ENCODE results near the gene MCEE. TPM values are rescaled to one million over a fixed set of nuclear protein-coding genes. Genes with fewer than 3 reads are reported as not detected.

MCEE gene
- total RNA-seq, 1 experiment from 2014 or later, result 15.8 TPM

DNA sequence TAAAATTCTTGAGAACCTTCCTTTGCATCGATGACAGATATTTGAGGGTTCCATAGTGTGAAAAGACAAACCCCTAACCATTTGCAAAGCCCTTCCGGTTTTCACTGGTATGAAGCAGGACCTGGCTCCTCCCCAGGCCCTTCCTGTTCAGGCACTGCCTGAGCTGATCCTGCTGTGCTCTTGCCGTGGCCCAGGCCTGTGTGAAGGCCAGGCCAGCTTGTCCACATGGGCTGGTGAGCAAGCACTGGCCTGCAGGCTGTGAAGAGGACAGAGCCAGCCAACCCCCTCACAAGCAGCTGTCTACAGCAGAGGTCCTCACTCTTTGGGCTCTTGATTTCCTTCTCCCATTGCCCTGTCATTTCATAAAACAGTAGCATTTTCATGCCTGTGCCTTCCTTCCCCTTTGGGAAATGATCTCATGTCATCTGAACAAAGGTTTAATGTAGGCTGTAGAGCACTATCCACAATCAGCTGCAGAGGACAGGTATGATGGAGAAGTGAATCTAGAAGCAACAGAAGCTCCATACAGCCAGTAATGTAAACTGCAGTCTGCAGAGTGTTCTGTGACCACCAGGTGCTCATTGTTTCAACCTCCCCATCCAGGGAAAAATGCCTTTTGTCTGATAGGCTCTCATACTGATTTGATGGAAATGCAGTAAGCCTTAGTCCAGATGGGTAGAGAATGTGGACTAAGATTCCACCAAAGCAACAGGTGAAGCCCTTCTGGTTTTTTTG lies 20.2 kb upstream of the MCEE start:
- ChIA-PET CTCF (interaction anchor here (0.5 kb wide), 1 partner anchor 161 kb away, joined by 3 read pairs; no protein-coding TSS in a partner anchor), POLR2A (ENCODE audit: unreplicated experiment) (interaction anchor here (0.7 kb wide), 1 partner anchor 31 kb away, joined by 3 read pairs; no protein-coding TSS in a partner anchor)
- H3K9me3 ChIP-seq (ENCODE audit: insufficient read depth, low read depth), result no peaks in the 10 kb centered on the region
- H3K4me2 ChIP-seq, result no peak overlapping the region
- intact Hi-C loops (cut with micrococcal nuclease; ENCODE audit: unreplicated experiment), result loop anchor here (10.0 kb wide), 1 partner anchor 285 kb away; no protein-coding TSS in a partner anchor
- peaks cover 4% of the 10 kb centered on the region; the same call in 1 of the 2 replicates for H3F3A ChIP-seq (ENCODE audit: insufficient read depth, low read depth)
- no TSS peak for BruUV-seq (replicated peaks)
- no peaks in the 10 kb centered on the region for H3K9me2 ChIP-seq (ENCODE audit: insufficient read depth)
- H3K27ac ChIP-seq, result no peak overlapping the region
- no peaks in the 10 kb centered on the region for H4K20me1 ChIP-seq (ENCODE audit: insufficient read depth)
- H3K36me3 ChIP-seq (ENCODE audit: low read depth), result peaks cover 29% of the 10 kb centered on the region
- H3K4me1 ChIP-seq (replicated peaks; ENCODE audit: insufficient read depth), result no peaks in the 10 kb centered on the region
- H3K79me2 ChIP-seq (ENCODE audit: low read depth), result no peaks in the 10 kb centered on the region
- TF ChIP-seq EZH2 (IDR thresholded peaks at IDR 0.05; ENCODE audit: low read depth), result no peak
- TF ChIP-seq, protein P1, sequence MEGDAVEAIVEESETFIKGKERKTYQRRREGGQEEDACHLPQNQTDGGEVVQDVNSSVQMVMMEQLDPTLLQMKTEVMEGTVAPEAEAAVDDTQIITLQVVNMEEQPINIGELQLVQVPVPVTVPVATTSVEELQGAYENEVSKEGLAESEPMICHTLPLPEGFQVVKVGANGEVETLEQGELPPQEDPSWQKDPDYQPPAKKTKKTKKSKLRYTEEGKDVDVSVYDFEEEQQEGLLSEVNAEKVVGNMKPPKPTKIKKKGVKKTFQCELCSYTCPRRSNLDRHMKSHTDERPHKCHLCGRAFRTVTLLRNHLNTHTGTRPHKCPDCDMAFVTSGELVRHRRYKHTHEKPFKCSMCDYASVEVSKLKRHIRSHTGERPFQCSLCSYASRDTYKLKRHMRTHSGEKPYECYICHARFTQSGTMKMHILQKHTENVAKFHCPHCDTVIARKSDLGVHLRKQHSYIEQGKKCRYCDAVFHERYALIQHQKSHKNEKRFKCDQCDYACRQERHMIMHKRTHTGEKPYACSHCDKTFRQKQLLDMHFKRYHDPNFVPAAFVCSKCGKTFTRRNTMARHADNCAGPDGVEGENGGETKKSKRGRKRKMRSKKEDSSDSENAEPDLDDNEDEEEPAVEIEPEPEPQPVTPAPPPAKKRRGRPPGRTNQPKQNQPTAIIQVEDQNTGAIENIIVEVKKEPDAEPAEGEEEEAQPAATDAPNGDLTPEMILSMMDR (conservative IDR thresholded peaks at IDR 0.05), result no peak
- H3K4me3 ChIP-seq, result no peak overlapping the region
- DNase-seq, result no peak
- H2AFZ ChIP-seq, result no peak overlapping the region
- no peaks in the 10 kb centered on the region for H3K27me3 ChIP-seq (ENCODE audit: insufficient read depth, low read depth)

DNA sequence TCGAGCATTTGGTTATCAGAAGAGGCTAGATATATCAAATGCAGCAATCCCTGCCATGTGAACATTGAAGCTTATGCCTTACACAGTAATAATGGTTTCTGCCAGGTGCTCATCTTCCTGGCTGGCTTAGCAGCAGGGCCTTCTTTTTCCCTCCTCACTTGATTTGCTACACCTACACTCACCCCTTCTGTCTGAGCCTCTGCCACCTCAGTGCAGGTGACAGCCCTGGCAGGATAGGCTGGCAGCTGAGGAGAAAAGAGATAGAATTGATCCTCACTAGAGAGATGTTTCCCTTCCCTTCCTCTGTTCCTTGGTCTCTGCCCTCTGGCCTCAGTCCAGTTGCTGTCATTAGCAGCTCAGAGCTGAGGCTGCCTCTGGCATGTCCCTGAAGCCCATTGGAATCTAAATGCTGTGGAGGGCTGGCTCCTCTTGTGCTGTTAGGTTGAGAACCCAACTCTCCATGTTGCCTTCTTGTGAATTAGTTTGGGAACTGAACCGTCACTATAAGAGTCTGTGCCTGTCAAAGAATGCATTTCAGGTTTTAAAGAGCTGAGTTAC lies 18.6 kb upstream of the MCEE start:
- H3K79me2 ChIP-seq (ENCODE audit: low read depth), result no peaks in the 10 kb centered on the region
- TF ChIP-seq EZH2 (IDR thresholded peaks at IDR 0.05; ENCODE audit: low read depth), result no peak
- TF ChIP-seq, protein P1 (conservative IDR thresholded peaks at IDR 0.05), result no peak
- no peak overlapping the region for H3K4me2 ChIP-seq
- POLR2A ChIA-PET (ENCODE audit: unreplicated experiment), result no interaction called here
- peaks cover 7% of the 10 kb centered on the region; the same call in 1 of the 2 replicates for H3F3A ChIP-seq (ENCODE audit: insufficient read depth, low read depth)
- H3K9me3 ChIP-seq (ENCODE audit: insufficient read depth, low read depth), result no peaks in the 10 kb centered on the region
- peaks cover 33% of the 10 kb centered on the region for H3K36me3 ChIP-seq (ENCODE audit: low read depth)
- no peaks in the 10 kb centered on the region for H4K20me1 ChIP-seq (ENCODE audit: insufficient read depth)
- H3K4me1 ChIP-seq (replicated peaks; ENCODE audit: insufficient read depth), result no peaks in the 10 kb centered on the region
- H3K9me2 ChIP-seq (ENCODE audit: insufficient read depth), result no peaks in the 10 kb centered on the region
- H3K27ac ChIP-seq, result no peak overlapping the region
- CTCF ChIA-PET, result no interaction called here
- DNase-seq, result no peak
- no TSS peak for BruUV-seq (replicated peaks)
- intact Hi-C loops (cut with micrococcal nuclease; ENCODE audit: unreplicated experiment), result loop anchor here (5.0 kb wide), 1 partner anchor 361 kb away; no protein-coding TSS in a partner anchor
- H3K4me3 ChIP-seq, result no peak overlapping the region
- H2AFZ ChIP-seq, result no peak overlapping the region
- H3K27me3 ChIP-seq (ENCODE audit: insufficient read depth, low read depth), result no peaks in the 10 kb centered on the region

DNA sequence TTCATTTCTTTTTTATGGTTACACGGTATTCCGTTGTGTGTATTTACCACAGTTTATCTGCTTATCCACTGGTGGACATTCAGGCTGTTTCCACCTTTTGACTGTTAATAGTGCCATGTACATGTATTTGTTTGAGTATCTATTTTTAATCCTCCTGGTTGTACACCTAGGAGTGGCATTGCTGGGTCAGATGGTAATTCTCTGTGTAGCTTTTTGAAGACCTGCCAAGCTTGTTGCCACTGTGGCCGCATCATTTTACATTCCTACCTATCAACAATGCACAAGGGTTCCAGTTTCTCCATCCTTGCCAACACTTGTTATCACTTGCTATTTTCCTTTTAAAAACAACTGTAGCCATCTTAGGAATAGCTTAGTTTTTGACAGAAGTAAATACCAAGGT lies 13.8 kb upstream of the MCEE start:
- H3K79me2 ChIP-seq (ENCODE audit: low read depth), result no peaks in the 10 kb centered on the region
- H3K4me1 ChIP-seq (replicated peaks; ENCODE audit: insufficient read depth), result no peaks in the 10 kb centered on the region
- no TSS peak for BruUV-seq (replicated peaks)
- H3F3A ChIP-seq (ENCODE audit: insufficient read depth, low read depth), result peaks cover 8% of the 10 kb centered on the region; the same call in 1 of the 2 replicates
- no peaks in the 10 kb centered on the region for H3K27me3 ChIP-seq (ENCODE audit: insufficient read depth, low read depth)
- no peak for DNase-seq
- no peak overlapping the region for H3K27ac ChIP-seq
- H2AFZ ChIP-seq, result no peak overlapping the region
- peaks cover 37% of the 10 kb centered on the region for H3K36me3 ChIP-seq (ENCODE audit: low read depth)
- intact Hi-C loops (cut with micrococcal nuclease; ENCODE audit: unreplicated experiment), result no loop called here
- no peak overlapping the region for H3K4me3 ChIP-seq
- TF ChIP-seq EZH2 (IDR thresholded peaks at IDR 0.05; ENCODE audit: low read depth), result no peak
- TF ChIP-seq, protein P1 (conservative IDR thresholded peaks at IDR 0.05), result no peak
- 0 out of 2 replicates have a peak, but pooled peaks cover 4% of the 10 kb centered on the region for H4K20me1 ChIP-seq (ENCODE audit: insufficient read depth)
- ChIA-PET POLR2A (ENCODE audit: unreplicated experiment) (no interaction called here), CTCF (interaction anchor here (1.1 kb wide), 1 partner anchor 43 kb away, joined by 3 read pairs; no protein-coding TSS in a partner anchor)
- H3K9me2 ChIP-seq (ENCODE audit: insufficient read depth), result no peaks in the 10 kb centered on the region
- H3K4me2 ChIP-seq, result no peak overlapping the region
- no peaks in the 10 kb centered on the region for H3K9me3 ChIP-seq (ENCODE audit: insufficient read depth, low read depth)
